Sciatic nerve (tissue), 2 donors: ENCODE data around the gene PKNOX2. TPM values are rescaled to one million over a fixed set of nuclear protein-coding genes. Genes with fewer than 3 reads are reported as not detected.

Experiments
- ATAC-seq: fragments of 200-7000 bp; cut with Tn5 transposase; one replicate; pipeline ENCODE4 v1.9.1; 2020; ENCODE audit warnings: mild to moderate bottlenecking, moderate library complexity
- DNase-seq: peaks from one replicate; pipeline ENCODE4 v3.0.0-alpha.2; 2020; ENCODE audit warnings: low spot score
- intact Hi-C: fragments of 100-400 bp; cut with DNase I; formaldehyde crosslinking; loops from one replicate; pipeline ENCODE4 v1.14.2; 2022
- total RNA-seq: library from RNA; stranded (reverse); fragmentation: NEBNext Ultra II Directional; extraction: Animal tissue kit (Norgen Biotek cat#: 25700); gene quantifications from one replicate; pipeline ENCODE4 v1.2.1, GENCODE V29; 2021
- donor health status: DM: no; HTN: no; CAD: no.
- donor health status: DM: no; HTN: no; CAD: no.

Gene PKNOX2
- total RNA-seq, 1 donor from 2014 or later: 17.3 TPM

DNA sequence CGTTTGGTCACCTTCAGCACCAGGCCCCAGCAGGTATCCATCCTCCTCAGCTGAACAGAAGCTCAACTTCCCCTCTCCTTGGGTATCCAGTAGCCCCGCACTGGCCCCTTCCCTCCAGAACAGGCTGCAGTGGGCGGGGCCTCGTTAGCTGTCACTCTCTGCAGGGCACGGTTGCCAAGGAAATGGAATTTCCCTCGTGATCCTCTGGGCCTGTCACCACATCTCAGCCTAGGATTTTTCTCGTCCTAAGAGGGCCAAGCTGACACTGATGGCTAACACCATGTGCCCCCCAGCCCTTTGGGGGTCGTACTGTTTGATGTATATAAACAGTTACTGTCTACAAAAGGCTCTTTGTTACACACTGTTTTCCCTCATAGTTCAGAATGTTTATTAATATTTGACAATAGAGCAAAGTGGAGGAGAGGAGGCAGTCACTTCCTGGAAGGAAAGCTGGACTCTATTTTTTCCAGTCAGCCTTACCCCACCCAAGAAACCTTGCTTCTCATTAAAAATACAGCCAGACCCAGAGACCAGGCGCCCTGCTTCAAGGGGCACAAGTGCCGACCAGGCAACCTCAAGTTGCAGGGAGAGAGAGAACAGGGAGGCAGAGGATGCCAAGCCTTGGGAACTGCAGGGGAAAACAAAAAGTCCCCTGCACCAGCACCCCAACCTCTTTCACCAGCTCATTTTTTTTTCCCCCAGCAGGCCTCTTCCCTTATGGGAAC lies 287.0 kb downstream of the PKNOX2 start:
- intact Hi-C loops: no loop called here
- ATAC-seq: peak; percentile 84
- peak; percentile 82 for DNase-seq

DNA sequence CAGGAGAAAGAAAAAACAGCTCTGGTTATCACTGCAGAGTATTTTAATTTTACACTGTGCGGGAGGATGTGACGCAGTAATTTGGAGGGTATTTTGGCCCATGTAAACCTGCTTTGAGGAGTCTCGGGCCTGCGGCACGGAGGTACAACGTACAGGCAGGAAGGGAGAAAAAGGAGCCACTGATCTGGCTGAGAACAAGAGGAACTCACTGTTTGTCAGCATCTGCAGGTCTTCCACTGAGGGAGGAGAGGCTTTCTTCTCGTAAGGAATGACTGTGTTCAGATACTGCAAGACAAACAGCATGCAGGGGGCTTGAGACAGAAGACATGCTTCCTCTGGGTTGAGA lies 287.5 kb downstream of the PKNOX2 start:
- ATAC-seq: no peak
- intact Hi-C loops: no loop called here

DNA sequence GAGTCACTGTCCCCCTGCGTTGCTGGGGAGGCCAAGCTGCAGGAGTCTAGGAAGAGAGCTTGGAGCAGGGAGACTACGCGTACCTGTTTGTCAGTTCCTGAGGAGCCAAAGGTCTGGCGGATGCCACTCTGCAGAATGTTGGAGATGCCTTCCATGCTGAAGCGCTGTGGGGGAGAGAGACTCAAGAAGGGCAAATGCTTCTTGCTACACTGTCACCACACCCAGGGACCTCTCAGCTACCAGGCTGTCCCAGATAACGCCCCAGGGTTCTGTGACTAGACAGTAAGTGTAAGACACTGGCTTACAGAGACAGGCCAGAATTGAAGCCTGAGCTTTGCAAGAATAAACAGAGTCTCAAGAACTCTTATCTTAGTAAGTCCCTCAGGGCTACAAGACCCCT lies 289.5 kb downstream of the PKNOX2 start:
- ATAC-seq (no peak), DNase-seq (no peak)
- intact Hi-C loops: no loop called here

More for the DNA sequence above, 287.5 kb downstream of the PKNOX2 start:
- DNase-seq: no peak

DNA sequence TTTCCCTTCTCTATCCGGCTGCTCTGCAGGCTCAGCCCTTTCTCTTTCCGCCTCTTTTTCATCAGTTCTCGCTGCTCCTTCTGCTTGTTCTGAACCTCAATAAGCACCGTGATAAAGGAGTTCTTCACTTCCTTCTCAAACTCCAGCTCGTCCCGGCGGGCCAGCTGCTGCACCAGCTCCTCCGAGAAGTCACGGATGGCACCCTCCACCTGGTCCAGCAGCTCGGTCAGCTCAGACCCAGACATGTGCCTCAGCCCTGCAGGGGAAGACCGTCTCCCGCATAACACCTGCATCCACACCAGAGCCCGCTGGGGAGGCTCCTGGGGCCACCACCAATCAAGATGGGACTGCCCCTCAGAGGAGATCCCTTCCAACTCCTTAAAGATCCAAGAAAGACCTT lies 291.3 kb downstream of the PKNOX2 start:
- no peak for ATAC-seq
- intact Hi-C loops: no loop called here

DNA sequence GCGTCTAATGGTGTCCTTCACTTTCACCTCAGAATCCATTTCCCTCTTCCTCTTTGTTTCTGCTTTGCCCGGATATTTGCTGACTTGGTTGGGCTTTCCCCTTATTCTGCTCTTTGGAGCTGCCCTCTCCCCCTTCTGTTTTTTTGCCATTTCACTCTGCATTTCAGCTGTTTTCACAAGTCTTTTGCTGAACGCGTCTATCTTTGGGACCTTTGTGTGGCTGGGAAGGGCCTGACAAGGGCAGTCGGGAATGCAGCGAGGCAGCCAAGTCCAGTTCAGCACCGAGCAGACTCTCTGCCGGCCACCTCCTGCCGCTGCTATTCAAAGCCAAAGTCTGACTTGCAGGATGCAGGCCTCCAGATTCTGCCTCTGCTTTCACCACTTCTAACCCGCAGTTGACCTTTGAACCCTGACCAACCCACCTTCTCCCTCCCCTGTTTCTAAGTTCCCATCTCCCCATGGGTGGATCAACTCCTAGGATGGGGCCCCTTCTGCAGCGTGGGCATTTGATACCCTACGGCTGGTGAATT lies 293.3 kb downstream of the PKNOX2 start:
- intact Hi-C loops: no loop called here
- ATAC-seq: peak; percentile 93
- DNase-seq: peak; percentile 77

More for the DNA sequence above, 291.3 kb downstream of the PKNOX2 start:
- no peak for DNase-seq

DNA sequence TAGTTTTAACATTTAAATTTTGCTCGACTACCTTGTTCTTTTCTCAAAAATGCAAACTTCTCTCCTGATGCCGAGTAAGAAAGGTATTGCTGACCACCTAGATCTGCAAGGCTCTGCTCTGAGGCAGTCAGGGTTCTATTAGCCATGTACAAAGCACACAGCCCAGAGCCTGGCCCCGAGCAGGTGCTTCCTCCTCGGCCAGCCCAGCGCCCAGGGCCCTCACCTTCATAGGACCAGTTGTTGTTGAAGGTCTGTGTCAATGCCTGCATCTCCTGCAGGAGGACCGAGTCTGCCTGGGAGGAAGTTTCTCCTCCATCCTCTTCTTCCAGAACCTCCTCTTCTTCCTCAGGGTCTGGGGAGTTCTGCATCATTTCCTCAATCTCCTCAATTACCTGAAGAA lies 295.7 kb downstream of the PKNOX2 start:
- no peak for DNase-seq
- no peak for ATAC-seq
- intact Hi-C loops: no loop called here

DNA sequence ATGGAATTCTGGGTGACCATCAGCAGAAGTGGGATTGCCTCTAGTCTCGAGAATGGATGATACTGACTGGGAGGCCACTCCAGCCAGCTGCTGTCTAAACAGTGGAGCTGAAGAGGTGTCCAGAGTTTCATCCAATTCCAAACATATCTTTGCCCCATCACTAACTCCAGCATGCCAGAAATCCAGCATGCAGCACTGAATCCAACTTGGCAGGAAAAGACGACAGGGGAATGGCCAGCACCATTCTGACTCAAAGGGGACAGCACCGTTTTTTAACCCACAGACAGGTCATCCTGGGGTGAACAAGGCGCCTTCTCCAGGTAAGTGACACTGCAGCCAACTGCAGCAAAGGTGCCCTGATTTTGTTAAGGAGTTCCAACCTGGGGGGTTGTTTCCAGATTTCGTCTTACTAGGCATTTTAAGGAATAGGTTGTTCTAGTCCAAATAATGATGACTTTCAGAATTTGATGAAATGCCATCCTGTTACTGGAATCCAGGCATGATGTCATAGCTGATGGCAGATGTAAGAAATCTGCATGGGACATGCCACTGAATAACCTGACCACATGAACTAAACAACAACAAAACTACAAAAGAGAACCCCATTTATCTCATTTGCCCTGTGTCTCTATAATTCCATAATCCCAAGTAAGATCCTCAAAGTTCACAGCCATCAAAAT lies 299.2 kb downstream of the PKNOX2 start:
- intact Hi-C loops: no loop called here
- DNase-seq (no peak), ATAC-seq (no peak)

DNA sequence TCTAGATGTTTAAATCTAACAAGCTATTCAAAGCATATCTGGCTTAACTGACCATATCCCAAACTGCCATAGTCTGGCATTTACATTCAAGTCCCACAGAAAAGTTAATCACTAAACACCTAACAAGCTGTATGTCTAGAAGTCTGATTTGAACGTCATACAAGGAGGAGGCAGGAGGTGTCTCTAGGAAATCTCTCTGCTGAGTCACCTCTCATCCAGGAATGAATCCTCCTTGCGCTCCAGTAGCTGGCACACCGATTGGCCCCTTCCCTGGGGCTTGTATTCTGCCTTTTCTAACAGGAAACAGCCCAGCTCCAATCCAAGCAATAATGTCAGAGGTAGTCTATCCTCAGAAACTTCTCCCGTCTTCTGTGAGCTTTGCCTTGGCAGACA lies 299.7 kb downstream of the PKNOX2 start:
- intact Hi-C loops: no loop called here
- ATAC-seq (no peak), DNase-seq (no peak)

DNA sequence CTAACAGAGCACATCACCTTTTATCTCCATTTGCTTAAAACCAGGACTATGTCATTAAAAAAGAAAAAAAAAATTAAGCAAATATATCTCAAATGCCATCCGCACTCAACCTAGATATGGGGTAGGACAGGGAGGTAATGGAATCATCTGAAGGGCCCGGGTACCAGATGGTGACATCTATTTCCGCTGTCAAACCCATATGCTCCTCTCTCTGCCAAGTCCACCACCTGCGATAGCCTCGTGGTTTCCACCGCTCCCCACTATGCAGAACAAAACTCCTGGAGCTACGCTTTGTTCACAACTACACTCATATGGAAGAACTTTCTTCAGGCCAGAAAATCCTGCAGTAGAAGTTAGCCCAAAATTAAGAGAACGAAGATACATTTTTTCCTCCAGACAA lies 300.1 kb downstream of the PKNOX2 start:
- no peak for ATAC-seq
- DNase-seq: no peak
- intact Hi-C loops: no loop called here

DNA sequence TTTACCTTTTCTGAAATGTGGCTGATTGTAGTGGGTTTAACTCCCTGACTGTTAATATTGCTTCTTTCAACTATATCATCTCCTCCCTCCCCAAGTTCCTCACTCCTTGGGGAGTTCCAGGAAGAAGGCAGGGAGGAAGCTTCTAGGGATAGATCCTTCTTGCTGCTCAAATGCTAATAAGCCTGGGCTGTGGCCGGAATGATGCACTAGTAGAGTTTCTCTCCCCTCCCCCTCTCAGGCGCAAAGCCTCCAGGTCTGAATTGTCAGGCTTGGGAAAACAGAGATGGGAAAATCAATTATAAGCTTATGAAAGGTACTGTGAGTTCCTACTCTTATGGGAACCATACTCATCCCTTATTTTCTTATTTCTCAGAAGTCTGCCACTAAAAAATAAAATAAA lies 300.7 kb downstream of the PKNOX2 start:
- DNase-seq (no peak), ATAC-seq (no peak)
- intact Hi-C loops: no loop called here

DNA sequence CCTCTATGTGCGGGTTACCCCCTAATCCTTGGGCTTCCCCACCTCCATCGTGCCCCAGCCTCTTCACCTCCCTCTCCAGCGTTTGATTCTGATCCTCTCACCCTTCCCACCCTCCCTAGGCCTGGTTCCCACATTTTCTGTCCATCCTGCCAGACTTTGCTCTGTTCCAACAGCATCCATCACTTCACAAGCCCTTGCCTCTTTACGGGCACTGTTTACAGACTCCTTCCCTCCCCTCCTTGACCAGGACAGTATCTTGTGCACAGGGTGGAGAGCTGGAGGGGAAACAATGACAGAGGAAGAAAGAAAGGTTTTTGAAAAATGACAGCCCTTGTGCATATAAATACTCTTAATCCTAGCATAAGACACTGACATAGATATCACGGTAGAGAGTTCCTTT lies 301.1 kb downstream of the PKNOX2 start:
- ATAC-seq (no peak), DNase-seq (no peak)
- intact Hi-C loops: no loop called here

DNA sequence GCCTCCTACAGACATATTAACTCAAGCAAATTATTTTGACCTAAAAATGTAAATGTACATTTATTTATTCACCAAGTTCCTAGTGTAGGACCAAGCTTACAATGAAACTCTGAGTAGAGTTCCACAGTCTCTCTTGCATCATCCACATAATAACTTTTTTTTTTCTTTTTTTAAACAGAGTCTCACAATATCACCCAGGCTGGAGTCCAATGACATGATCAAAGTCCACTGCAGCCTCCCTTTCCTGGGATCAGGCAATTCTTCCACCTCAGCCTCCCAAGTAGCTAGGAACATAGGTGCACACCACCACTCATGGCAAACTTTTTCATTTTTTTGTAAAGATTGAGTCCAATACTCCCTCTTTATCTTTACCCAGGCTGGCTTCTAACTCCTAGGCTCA lies 303.5 kb downstream of the PKNOX2 start:
- no peak for ATAC-seq
- DNase-seq: no peak
- intact Hi-C loops: no loop called here

DNA sequence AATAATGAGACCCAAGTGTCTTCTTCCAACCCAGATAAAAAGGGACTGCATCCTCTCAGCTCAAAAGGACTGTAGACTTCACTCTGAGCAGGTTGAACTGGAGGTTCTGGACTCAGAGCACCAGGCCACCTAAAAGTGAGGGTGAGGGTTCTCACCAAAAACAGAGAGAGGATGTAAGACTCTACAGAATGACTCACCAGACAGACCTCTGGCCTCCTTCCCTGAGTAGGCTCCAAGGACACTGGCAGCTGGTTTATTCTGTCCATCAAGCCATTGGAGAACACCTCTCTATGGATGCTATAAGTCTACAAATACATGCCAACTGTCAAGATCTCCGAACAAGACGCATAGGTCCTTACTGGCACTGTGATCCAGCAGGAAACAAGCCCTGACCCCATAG lies 304.3 kb downstream of the PKNOX2 start:
- DNase-seq (no peak), ATAC-seq (no peak)
- intact Hi-C loops: no loop called here

DNA sequence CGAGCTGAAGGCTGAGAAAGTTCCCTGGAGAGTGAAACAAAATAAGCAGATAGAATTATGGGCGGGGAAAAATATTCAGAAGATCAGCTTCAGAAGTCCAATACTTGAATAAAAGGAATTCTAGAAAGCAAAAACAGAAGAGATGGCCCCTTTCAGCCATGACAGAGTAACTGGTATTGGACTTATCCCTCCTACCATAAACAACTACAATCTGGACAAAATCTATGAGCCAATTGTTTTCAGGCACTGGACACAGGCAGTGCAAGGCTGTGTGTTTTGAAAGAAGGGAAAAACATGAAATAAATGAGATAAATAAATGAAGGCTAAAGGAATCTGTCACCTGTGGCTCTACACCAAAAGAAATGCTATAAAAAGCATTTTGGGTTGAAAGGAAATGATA lies 305.8 kb downstream of the PKNOX2 start:
- ATAC-seq: no peak
- DNase-seq: no peak
- intact Hi-C loops: no loop called here

DNA sequence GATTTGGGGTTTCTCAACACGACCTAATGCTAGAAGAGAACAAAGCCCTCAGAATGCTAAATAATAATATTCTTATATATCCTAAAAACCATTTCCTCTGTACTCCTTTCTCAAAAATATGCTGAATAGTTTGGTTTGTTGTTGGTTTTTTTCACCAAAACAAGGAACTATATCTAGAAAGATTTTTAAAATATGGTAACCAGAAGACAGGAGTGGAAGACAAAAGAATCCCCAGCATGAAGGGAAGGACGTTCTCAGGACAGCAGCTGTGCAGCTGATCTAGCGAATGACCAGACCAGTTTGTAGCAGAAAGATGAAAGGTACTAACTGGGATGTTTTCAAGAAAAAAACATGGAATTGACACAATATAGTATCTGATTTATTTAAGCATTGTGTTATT lies 312.2 kb downstream of the PKNOX2 start:
- no peak for DNase-seq
- ATAC-seq: no peak
- intact Hi-C loops: no loop called here

DNA sequence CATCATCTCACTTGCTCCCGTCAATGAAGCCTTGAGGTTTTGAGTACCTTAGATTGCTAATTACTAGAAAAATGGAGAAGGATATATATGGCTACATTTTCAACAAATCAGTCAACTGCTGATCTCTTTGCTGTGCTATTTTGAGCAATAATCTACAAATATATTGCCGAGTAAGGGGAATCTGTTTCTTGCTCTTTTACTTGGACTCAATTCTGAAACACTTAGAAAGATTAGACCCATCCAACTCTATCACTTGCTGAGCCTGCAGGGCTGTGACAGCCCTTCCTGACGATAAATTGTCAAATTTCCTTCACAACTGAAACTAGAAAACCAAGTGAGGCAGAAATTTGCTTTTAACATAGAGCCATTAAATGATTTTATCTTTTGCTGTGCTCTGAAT lies 314.6 kb downstream of the PKNOX2 start:
- intact Hi-C loops: no loop called here
- ATAC-seq: no peak

DNA sequence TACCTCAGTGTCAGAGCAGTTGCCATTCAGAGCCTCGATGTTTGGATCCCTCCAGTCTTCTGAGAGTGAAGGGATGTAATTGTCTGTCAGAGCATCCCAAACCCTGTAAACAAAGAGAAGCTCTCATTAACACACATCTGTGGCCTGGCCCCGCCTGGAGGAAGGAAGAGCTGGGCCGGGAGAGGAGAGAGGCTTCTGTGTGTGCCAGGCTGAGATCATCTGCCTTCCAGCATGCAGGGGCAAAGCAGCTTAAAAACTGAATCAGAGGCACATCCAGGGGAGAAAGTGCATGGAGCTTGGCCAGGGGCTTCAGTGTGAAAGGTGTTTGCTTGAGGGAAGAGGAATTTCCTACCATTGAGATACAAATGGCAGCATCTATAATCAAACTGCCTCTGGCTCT lies 317.0 kb downstream of the PKNOX2 start:
- no peak for ATAC-seq

More for the DNA sequence above, 314.6 kb downstream of the PKNOX2 start:
- no peak for DNase-seq

More for the DNA sequence above, 317.0 kb downstream of the PKNOX2 start:
- intact Hi-C loops: no loop called here
- no peak for DNase-seq
